GM04504 (cell line): ENCODE measurements around the gene DUSP16.
"Not testable (repeated sequence)": the region's sequence is repeated elsewhere in the genome, so short reads cannot be mapped to it uniquely, and the experiment has no call there.

Source experiments
- DNase-seq: peaks from one replicate; pipeline ENCODE4 v3.0.0-alpha.2; 2012; ENCODE audit warnings: low read depth

The DUSP16 gene

GRCh38 chr12:12583510-12584178 is 21.0 kb upstream of the DUSP16 start:
- DNase-seq, result no peak

GRCh38 chr12:12582895-12583303 is 20.2 kb upstream of the DUSP16 start:
- peak; percentile 30 for DNase-seq

- DNase-seq, result no peak
Measured at GRCh38 chr12:12582193-12582881, 19.7 kb upstream of the DUSP16 start.

- not testable (repeated sequence) for DNase-seq
Measured at GRCh38 chr12:12580716-12581115, 18.1 kb upstream of the DUSP16 start.

- no peak for DNase-seq
Measured at GRCh38 chr12:12577786-12578185, 15.1 kb upstream of the DUSP16 start.

GRCh38 chr12:12572659-12573058 is 10.0 kb upstream of the DUSP16 start:
- DNase-seq, result no peak

- DNase-seq, result not testable (repeated sequence)
Measured at GRCh38 chr12:12565971-12566370, 3.3 kb upstream of the DUSP16 start.

- DNase-seq, result no peak
Measured at GRCh38 chr12:12564911-12565310, 2.2 kb upstream of the DUSP16 start.

DNA sequence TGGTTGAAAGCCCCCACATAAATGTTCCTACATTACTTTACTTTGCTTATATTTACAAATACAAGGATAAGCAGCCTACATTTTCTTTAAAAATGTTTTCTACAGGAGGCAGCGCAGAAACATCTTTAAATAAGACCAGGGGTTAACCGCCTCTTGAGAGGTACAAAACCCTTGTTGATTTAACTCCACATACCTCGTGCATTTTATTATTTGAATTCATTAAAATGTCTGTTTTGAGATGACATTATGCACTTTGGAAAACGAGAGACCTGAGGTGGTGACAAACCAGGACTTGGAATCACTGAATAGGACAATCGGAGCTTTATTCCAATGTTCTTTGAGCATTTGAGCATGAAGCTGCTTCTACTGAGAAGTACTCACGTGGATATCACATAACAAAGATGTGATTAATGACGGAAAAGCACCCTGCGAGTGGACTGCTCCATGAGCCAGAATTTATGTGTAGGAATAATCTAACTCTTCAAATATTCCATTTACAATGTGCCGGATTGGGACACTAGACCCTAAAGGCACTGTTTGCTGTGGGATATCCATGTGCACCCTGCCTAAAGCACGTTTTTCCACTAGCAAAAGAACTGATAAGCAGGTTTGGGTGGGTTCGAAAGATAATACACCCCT is 746 bp upstream of the DUSP16 start:
- DNase-seq, result no peak

- peak; percentile 3 for DNase-seq
Measured at GRCh38 chr12:12562016-12562483, 613 bp downstream of the DUSP16 start.

- DNase-seq, result peak; percentile 24
Measured at GRCh38 chr12:12561371-12562015, 1.2 kb downstream of the DUSP16 start.

DNA sequence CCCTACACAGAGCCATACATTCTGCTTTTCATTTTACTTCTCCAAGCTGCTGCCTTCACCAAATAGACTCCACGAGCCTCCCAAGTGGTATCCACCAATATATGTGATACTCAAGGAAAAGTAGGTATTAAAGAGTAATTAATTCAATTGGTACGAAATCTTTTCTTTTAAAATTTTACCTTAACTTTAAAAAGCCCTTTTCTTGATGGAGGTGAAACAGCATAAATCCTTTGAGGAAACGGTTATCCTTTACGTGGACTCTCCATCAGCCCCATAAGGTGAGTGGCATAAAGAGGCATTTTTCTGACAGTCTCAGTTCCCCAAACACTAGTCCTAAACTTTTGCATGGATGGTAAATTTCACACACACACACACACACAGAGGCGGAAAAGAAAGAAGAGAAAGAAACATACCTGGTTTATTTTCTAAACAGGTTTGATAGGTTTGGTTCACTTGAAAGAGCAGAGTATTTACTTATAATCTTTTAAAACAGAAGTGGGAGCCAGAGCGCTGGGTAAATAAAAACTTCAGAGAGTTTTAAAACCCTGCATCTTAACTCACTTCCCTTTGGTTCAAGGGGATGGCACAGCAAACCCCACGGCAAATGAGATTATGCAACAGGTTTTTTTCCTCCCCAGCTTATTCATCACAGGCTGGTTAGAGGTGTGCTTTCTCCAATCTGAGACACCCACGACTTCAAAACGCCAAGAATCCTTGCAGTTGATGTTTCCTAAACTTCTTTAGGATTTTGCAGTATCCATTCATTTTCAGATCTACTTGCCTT is 1.9 kb downstream of the DUSP16 start:
- DNase-seq, result peak; percentile 34

- no peak for DNase-seq
Measured at GRCh38 chr12:12559719-12560296, 2.9 kb downstream of the DUSP16 start.

DNA sequence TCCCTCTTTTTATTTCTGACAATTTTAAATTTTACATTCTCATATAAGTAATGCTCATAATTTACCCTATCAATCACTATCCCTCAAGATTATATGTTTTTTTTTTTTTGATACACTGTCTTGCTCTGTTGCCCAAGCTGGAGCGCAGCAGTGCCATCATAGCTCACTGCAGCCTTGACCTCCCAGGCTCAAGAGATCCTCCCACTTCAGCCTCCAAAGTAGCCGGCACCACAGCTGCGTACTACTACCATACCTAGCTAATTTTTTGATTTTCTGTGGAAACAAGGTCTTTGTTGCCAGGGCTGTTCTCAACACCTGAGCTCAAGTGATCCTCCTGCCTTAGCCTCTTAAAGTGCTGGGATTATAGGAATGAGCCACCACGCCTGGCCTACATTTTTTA is 4.4 kb downstream of the DUSP16 start:
- DNase-seq, result no peak

- DNase-seq, result no peak
Measured at GRCh38 chr12:12557733-12558132, 4.9 kb downstream of the DUSP16 start.

DNA sequence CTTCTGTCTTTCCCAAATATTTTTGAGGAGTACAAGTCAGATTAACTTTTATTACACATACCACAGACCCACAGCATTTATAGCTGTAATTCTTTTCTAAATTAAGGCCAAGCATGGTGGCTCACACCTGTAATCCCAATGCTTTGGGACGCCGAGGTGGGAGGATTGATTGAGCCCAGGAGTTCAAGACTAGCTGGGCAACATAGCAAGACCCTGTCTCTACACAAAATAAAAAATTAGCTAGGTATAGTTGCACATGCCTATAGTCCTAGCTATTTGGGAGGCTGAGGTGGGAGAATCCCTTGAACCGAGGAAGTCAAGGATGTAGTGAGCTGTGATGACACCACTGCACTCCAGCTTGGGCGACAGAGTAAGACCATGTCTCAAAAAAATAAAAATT is 7.0 kb downstream of the DUSP16 start:
- DNase-seq, result no peak

- DNase-seq, result no peak
Measured at GRCh38 chr12:12553208-12553785, 9.4 kb downstream of the DUSP16 start.

GRCh38 chr12:12551115-12551514 is 11.5 kb downstream of the DUSP16 start:
- no peak for DNase-seq

DNA sequence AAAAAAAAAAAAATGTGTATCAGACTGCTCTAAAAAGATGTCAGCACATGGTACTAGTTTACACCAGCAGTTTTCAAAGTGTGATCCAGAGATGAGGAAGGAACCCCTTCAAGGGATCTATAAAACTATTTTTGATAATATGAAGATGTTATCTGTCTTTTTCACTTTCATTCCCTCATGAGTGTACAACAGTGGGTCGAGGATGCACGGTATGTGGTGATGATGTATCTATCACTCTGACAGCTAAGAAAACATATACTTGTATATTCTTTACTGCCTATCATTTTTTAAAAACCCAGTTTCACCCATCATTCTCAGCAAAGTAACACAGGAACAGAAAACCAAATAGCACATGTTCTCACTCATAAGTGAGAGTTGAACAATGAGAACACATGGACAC is 12.4 kb downstream of the DUSP16 start:
- no peak for DNase-seq

- DNase-seq, result no peak
Measured at GRCh38 chr12:12549426-12549825, 13.2 kb downstream of the DUSP16 start.

- no peak for DNase-seq
Measured at GRCh38 chr12:12548713-12549112, 13.9 kb downstream of the DUSP16 start.
